ENCODE results near the gene NMRK1.

NMRK1 gene

DNA sequence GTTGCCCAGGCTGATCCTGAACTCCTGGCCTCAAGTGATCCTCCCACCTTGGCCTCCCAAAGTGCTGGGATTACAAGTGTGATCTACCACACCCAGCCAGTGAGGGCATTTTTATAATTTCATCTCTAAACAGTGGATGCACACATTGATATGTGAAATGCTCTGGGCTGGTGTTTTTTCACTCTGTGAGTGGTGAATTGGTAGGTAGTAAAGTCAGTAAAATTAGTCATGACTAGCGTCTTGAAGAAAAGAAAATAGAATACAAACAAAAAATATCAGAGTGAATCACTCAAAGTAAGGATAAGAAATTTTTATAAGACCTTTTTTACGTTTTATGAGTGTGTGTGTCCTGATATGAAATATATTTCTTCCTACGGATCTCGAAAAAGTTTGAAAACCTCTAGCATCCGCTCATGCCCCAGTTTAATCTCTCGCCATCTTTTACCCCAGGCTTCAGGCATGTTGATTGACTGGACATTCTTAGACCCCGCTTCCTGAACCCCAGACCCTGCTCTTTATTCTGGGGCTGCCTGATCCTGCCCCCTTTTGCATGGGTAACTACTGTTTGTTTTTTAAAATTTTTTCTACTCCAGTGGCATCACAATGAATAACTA lies 14.3 kb upstream of the NMRK1 start:
- DNase-seq (ENCODE audit: low read depth, low spot score), result no peak

DNA sequence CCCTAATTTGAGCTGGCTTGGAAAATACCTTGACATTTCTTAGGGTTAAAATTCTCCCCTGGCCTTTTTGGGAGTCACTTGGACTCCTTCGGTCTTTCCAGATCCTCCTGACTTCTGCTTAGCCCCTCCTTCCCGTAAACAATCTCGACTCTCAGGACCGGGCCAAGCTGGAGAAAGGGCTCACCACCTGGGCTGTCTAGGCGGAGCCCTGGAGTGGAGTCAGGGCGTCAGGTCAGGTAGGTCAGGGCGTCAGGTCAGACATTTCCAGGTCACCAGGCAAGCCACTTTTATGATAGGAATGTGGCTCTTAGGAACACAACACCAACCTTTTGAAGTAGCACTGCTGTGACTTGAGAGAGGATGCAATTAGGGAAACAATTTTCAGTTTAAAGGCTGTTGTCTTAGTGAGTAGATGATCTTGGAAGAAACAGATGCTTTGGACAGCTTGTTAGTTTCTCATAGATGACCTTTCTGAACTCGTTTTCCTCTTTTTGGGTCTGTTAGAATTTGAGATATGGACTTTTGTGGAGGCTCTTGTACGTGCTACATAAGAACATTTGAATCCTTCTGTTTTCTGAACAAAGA lies 13.1 kb upstream of the NMRK1 start:
- DNase-seq (ENCODE audit: low read depth, low spot score), result no peak

DNA sequence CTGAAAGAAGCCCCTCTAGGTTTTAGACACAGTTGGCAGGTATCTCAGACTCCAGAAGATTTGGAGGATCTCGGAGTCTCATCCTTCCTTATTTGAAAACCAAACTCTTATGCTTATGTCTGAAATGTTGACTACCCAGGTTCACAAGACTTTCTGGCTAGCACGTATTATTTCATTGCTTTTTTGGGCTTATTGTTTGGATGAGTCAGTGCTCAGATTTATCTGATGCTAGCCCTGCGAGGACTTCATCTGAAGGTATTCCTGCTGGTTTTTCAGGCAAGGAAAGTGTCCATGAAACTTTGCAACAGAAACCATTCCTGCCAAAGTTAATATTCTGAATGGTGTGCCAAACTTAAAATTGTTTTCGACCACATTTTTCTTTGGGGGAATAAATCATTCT lies 8.8 kb upstream of the NMRK1 start:
- no peak for DNase-seq (ENCODE audit: low read depth, low spot score)

DNA sequence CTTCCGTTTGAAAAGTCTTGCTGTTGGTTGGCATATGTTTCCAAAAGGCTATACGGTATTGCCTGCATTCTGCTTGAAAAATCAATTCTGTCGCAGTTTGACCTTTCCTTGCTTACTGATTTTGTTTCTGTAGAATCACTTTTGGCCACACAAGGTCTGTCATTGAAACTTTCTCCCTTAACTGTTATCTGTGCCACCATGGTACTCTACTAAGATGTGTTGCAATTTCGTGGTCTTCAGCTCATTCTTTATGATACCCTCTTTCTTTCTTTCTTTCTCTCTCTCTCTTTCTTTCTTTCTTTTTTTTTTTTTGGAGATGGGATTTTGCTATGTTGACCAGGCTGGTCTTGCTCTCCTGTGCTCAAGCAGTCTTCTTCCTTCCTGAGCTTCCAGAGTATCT lies 4.8 kb upstream of the NMRK1 start:
- DNase-seq (ENCODE audit: low read depth, low spot score), result no peak

DNA sequence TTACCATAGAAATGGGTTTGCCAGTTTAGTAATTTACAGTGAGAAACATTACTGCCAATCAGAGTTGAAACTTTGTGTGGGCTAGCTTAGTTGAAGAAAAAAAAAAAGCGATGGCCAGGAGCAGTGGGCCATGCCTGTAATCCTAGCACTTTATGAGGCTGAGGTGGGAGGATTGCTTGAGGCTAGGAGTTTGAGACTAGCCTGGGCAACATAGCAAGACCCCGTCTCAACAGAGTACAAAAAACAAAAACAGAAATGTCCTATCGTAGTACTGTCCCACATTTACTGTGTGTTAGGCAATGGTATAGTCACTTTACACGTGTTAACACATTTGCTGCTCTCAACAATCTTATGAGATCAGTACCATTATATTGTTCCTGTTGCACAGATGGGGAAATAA lies 2.6 kb upstream of the NMRK1 start:
- DNase-seq (ENCODE audit: low read depth, low spot score), result no peak

DNA sequence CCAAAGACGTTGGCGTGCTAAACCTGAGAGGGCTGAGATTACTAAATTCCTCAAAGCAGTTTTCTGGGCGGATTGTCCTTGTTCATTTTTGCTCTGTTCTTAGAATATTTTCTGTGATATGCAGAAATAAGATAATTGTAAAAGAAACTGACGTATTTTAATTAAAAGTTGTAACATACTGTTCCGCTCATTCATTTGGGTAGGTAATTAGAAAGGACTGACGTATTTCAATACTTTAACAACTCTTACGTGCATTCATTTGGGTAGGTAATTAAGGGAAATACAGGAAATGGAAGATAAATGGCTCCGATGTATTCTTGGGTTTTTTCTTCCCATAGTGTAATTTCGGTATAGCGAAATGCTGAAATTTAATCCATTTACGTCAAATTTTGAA lies 1.4 kb upstream of the NMRK1 start:
- DNase-seq (ENCODE audit: low read depth, low spot score), result no peak

DNA sequence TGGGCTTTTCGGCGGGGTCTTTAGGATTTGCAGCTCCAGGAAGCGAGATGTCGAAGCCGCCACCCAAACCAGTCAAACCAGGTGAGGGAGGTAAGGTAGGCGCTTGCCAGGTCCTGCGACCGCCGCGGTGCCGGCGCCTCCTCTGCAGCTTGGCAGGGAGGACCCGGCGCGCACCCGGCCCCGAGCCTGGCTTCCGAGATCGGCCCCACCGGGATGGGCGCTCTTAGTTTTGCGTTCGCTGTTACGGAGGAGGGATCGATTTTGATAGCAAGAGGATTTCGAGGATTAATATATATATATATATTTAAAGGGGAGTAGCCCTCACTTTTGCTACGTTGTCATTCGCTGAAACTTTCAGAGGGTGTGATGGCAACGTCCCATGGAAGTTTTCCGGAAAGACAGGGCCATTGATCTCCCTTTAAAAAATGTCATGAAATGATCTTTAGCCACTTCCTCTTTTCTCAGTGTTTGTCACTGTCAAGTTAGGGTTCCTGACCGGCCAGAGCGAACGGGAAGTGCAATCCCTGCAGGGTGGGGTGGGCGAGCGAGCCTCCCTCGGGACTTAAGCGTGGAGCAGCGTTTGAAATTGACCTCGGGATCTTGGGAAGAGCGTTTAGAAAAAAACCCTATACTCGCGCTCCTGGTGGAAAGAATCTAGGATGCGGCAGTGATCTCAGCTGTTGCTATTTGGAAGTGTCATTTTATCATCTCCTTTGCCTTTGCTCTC lies 854 bp upstream of the NMRK1 start:
- peak; percentile 58 for DNase-seq (ENCODE audit: low read depth, low spot score)

DNA sequence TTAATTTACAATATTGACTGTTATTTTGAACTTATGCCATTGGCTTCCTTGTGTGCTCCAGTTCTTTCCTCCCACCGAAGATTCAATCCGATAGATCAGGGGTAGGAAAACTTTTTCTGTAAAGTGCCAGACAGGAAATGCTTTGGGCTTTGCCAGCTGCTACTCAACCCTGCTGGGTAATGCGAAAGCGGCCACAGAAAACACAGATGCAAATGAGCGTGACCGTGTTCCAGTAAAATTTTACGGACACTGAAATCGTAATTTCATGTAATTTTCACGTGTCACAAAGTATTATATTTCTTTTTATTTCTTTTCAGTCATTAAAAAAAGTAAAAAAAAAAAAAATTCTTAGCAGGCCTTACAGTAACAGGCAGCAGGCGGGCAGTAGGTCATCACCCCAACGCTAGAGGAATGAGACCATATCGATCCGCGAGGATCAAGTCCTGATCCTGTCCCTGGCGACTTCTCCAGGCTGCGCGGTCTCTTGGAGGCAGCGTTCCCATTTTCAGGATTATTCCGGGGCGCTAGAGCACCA lies 599 bp downstream of the NMRK1 start:
- DNase-seq (ENCODE audit: low read depth, low spot score), result peak; percentile 56

DNA sequence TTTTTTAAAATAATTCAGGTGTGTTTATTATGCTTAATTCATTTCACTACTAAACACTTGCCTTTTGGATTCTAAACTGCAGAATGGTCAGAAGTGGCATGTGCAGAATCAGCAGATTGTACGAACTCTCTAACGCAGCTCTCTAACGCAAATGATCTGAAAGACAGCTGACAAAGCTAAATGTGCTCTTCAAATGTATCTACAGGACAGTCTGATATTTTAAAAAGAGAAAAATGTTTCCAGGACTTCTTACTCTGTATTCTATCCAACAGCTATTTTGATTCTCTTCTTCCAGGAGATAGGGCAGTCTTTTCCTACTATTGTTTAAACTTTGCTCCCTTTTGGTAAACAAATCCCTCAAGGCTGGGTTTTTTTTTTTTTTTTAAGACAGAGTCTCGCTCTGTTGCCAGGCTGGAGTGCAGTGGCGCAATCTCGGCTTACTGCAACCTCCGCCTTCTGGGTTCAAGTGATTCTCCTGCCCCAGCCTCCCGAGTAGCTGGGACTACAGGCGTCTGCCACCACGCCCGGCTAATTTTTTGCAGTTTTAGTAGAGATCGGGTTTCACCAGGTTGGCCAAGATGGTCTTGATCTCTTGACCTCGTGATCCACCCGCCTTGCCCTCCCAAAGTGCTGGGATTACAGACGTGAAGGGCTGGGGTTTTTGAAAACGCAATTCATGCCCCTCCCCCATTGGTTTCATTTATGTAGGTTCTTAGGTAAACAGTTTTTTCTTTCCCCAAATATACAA lies 1.2 kb downstream of the NMRK1 start:
- DNase-seq (ENCODE audit: low read depth, low spot score), result no peak

DNA sequence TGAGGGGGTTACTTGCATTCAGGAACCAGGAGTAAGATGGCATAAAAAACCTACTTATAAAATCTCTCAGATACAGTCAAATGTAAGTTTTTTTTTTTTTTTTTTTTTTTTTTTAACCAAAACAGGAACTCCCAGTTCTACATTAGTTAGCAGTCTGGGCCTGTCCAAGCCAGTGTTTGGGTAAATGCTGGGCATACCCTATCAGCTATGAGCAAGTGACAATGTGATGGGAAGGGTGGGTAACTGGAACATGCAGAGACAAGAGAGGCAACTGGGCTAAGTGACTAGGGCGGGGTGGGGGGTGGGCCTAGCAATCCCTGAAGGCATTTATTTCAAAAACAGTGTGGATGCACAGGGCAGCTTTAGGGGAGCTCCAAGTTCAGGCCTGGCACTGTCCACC lies 2.3 kb downstream of the NMRK1 start:
- DNase-seq (ENCODE audit: low read depth, low spot score), result no peak

DNA sequence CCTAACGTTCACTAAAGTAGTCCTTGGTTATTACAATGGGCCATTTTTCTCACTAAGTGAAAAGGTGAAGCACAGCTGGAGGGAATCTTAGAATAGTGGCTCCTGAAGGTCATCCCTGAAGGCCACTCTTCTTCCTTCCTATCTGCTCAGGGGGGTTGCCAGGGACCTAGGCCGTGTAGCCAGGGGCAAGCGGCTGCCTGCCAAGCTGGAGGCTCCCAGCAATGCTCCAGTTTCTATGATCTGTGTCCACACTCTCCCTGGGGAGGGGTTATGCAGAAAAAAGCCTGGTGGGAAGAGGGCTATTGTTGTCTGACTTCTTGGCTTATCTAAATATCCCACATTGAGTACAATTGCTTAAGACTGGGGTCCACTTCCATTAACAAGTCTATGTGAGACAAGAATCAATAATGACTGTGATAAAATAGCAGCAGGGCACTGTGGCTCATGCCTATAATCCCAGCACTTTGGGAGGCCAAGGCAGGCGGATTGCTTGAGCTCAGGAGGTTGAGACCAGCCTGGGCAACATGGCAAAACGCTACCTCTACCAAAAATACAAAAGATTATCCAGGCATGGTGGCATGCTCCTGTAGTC lies 3.8 kb downstream of the NMRK1 start:
- DNase-seq (ENCODE audit: low read depth, low spot score), result no peak

DNA sequence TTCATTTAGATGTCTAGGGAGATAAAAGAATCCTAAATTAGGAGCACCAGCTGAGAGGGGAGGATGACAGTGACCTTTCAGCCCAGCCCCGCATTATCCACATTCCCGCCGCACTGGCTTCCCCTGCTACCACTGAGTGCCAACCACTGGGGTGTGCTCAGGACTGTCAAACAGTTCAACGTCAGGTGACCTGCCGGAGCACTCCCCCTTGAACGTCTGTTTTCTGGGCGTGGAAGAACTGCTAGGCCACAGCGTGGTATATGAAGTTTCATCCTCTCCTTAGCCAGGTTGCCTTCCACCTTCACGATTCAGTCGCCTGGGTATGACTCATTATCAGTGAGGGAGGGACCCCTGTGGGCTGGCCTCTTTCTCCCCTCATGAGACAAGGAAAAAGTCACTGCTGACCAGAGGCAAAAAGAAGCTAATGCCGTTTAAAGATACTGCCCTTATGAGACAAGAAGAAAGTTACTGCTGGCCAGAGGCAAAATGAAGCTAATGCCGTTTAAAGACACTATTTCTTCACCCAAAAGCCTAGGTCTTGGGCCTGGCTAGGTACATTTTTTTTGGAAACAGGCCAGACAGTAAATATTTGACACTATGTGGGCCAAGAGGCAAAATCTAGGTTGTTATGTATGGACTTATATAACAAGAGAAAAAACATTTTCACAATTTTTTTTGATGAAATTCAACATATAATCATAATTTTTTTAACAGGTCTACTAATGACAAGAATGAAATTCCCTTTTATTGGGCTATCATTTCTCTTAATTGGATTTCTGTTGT lies 4.6 kb downstream of the NMRK1 start:
- no peak for DNase-seq (ENCODE audit: low read depth, low spot score)

DNA sequence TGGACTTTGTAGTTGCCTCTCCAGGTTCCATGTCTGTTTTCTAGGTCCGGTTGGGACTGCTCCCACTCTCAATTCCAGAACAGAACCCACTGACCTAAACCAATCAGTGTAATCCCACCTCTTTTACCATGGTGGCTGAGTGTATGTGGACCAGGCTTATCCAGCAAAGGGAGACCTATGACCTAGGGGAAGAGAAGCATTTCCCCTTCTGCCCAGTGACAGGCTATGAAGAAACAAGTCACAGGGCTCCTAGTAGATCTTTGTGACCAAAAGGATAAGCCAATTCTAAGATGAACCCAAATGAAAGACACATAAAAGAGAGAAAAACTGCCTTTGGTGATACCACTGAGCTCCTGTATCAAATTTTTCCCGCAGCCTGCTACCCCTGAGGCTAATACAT lies 6.3 kb downstream of the NMRK1 start:
- DNase-seq (ENCODE audit: low read depth, low spot score), result no peak

DNA sequence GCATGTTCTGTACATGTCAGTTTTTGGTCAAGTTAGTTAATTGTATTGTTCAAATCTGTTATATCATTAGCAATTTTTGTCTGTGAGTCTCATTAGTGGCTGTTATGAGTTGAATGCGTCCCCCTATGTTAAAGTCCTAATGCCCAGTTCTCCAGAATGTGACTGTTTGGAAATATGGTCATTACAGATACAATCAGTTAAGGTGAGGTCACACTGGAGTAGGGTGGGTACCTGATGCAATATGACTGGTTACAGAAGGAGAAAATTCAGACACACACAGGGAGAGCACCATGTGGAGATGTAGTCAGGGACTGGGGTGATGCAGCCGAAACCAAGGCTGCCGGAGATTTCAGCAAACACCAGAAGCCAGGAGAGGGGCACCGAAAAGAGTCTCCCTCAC lies 15.1 kb downstream of the NMRK1 start:
- DNase-seq (ENCODE audit: low read depth, low spot score), result no peak

DNA sequence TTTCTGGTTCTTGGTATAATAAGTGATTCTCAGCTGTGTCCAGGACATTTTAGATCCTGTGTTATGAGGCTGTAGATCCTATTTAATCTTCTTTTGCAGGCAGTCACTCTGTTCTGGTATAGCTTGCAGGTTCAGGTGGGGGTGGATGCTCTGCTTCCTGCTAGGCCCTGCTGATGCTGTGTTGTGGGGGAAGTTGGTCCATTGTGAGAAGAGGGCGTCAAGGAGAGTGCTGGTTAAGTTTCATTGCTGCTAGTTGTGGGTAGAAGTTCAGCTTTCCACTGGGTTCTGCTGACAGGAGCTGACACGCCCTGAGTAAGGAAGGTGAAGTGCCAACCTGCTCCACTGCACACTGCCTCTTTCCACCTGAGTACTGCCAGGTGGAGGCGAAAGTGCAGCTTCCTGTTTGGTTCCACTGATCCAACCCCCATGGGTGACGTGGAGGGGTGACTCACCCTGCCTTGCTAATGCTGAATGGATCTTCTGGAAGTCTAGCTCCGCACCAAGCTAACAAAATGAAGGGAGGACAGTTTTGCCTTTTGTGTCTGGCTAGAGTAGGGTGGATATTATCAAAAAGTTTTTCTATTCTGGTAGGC lies 16.3 kb downstream of the NMRK1 start:
- DNase-seq (ENCODE audit: low read depth, low spot score), result no peak

DNA sequence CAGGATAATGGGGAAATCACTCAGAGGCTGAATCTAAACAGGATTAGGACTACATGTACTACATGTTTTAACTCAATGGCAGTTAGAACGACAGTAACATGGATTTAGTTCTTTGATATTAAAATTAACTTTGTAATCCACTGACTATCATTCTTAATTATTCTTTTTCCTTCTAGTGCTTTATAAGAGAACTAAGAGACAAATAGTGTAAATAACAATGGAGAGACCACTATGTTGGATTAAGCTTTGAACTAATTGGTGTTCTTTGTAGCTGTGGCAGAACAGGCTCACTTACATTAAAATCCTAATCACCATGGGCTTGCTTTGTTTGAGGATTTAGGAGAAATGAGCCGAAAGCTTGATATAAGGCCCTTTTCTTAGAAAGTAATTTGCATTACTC lies 18.8 kb downstream of the NMRK1 start:
- DNase-seq (ENCODE audit: low read depth, low spot score), result no peak

DNA sequence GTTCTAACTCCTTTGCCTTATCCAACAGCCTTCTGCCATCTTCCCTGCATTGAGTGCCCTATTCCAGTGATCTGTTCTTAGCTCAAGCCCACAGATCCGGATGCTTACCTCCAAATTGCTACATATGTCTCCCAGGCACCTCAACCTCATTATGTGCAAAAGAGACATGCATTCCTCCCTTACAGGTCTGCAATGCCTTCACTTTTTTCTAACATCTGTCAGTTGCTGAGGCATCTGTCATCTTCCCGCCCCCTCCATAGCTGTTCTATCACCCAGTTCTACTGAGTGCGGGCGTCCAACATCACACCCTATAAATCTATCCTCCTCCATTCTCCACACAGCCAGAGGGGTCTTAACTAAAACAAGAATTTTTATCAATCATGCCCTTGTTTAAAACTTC lies 20.1 kb downstream of the NMRK1 start:
- DNase-seq (ENCODE audit: low read depth, low spot score), result no peak

DNA sequence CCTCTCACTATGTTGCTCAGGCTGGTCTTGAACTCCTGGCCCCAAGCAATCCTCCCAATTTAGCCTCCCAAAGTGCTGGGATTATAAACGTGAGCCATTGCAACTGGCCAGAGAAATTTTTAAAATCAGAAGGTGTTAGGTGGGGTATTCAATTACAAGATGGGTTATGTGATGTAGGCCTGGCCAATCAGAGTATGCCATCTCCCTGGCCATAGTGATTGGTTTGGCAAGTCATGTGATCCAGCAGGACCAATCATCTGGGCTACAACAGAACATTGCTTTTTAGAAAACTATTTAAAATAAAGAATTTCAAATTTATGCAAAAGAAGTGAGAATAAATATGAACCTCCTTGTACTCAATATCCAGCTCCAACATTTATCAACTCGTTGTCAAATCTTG lies 22.4 kb downstream of the NMRK1 start:
- no peak for DNase-seq (ENCODE audit: low read depth, low spot score)

DNA sequence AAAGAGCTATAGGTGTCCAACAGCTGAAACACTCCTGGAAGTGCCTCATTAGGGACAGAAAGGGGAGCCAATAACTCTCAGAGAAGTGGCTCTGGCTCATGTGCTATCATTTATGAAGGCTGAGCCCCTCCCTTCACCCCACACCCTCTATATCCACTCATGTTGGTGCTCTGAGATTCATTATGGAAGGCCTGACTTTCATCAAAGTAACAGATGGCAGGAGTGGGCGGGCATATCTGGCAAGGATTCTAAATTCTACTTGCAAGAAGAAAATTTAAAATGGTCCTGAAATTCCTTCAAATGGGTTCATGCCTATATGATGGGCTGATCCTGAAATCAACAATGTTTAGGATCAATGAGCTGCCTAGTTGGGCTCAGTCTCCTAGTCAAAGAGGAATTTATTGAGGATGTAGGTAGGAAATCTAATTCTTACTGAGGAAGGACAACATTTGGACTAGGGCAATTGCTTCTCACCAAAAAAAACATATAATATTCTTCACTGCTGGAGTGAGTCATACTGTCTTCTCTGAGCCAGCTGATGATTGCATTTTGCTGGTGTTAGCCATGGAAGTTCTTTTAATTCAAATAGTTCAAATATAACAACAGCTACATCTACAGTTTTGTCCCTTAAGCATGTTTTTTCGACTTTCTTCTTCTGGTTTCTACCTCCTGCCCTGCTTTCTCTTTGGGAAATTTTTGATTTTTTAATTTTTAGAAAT lies 23.5 kb downstream of the NMRK1 start:
- peak; percentile 41 for DNase-seq (ENCODE audit: low read depth, low spot score)
